ENCODE data around the gene CSPG4.
"Not testable (repeated sequence)": the region's sequence is repeated elsewhere in the genome, so short reads cannot be mapped to it uniquely, and the experiment has no call there.

DNA sequence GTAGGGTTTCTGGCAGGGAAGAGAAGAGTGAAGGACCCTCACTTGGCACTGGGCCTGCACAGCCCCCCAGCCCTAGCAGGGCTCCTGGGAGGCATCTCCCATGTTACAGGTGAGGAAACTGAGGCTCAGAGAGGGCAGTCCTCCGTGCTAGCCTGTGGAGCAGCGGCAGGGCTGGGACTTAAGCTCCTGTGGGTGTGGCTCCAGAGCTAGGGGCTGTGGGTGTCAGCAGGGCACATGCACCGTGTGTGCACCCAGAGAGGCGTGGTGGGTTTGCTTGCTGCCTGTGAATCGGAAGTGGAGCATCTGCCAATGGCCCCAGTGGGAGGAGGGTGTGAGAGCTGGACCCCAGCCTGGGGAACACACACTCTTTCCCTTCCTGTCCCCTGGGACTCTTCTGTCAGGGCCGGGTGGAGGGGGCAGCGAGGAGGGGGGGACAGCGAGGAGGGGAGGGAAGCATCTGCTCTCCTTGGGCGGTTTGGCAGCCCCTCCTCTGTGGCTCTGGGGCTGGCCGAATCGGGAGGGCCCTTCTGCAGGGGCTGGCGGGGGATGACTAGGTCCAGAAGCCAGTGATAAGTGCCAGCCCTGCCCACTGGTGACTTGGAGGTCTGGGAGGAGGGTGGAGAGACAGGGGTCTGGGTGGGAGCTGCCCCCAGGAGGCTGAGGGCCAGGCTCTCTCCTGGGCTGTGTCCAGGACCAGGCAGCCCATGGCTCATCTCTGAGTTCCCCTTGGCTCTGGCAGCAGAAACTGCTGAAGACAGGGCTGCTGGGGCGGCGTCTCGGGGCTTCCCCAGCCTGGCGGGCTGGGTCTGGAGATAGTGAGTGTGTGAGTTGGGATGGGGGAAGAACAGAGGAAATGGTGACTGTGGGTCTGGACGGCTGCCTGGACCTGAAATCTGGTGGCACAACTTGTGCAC is 12.4 kb downstream of the CSPG4 start:
- TF ChIP-seq SRSF1 (IDR thresholded peaks at IDR 0.05; ENCODE audit: low read depth, low read length); CTCF (IDR thresholded peaks at IDR 0.05 in 2 of 3, conservative IDR thresholded peaks at IDR 0.05 in 1 of 3; ENCODE audit: insufficient read depth in 2 of 3, low read depth in 1 of 3, low read length in 3 of 3); TGIF2 (CRISPR knock-in tag; IDR thresholded peaks at IDR 0.05); ARID3B (CRISPR knock-in tag; IDR thresholded peaks at IDR 0.05; ENCODE audit: borderline replicate concordance); POLR2AphosphoS5 (IDR thresholded peaks at IDR 0.05; ENCODE audit: control insufficient read depth, insufficient read depth, low read depth, low read length); U2AF2 (optimal IDR thresholded peaks at IDR 0.05; ENCODE audit: low read depth, low read length); EZH2 (IDR thresholded peaks at IDR 0.05; ENCODE audit: borderline replicate concordance, low read depth, low read length); GTF2A2 (tag; IDR thresholded peaks at IDR 0.05); RERE (CRISPR knock-in tag; IDR thresholded peaks at IDR 0.05; ENCODE audit: borderline replicate concordance); STAT5A (IDR thresholded peaks at IDR 0.05; ENCODE audit: borderline replicate concordance, low read length); ATF1 (CRISPR knock-in tag; IDR thresholded peaks at IDR 0.05); ATF1 (tag; IDR thresholded peaks at IDR 0.05); ZNF584 (CRISPR knock-in tag; IDR thresholded peaks at IDR 0.05; ENCODE audit: low read depth); CEBPB (tag; IDR thresholded peaks at IDR 0.05): not testable (repeated sequence)
